Right renal pelvis (tissue), 4 donors: ENCODE measurements around the gene CLEC18B. TPM values are rescaled to one million over a fixed set of nuclear protein-coding genes. Genes with fewer than 3 reads are reported as not detected.
A peak's percentile ranks its signal among the peaks of the same experiment; 100 is the strongest.
"Not testable (repeated sequence)": the region's sequence is repeated elsewhere in the genome, so short reads cannot be mapped to it uniquely, and the experiment has no call there.

Experiments
- DNase-seq, 4 donors: peaks; one replicate each; pipeline ENCODE4 v3.0.0-alpha.2; 2013; ENCODE audit warnings: low read depth in 4 of 4, low spot score in 3 of 4, missing footprints in 1 of 4
- polyA plus RNA-seq, 4 donors: library from polyadenylated mRNA; unstranded; fragments of 120-200 nt; gene quantifications; one replicate each; pipeline ENCODE4 v1.2.1, GENCODE V29; 2013; ENCODE audit not compliant: insufficient read length in 4 of 4

CLEC18B gene
- polyA plus RNA-seq, 4 donors = 91.0 to 130 (median 124) TPM

DNA sequence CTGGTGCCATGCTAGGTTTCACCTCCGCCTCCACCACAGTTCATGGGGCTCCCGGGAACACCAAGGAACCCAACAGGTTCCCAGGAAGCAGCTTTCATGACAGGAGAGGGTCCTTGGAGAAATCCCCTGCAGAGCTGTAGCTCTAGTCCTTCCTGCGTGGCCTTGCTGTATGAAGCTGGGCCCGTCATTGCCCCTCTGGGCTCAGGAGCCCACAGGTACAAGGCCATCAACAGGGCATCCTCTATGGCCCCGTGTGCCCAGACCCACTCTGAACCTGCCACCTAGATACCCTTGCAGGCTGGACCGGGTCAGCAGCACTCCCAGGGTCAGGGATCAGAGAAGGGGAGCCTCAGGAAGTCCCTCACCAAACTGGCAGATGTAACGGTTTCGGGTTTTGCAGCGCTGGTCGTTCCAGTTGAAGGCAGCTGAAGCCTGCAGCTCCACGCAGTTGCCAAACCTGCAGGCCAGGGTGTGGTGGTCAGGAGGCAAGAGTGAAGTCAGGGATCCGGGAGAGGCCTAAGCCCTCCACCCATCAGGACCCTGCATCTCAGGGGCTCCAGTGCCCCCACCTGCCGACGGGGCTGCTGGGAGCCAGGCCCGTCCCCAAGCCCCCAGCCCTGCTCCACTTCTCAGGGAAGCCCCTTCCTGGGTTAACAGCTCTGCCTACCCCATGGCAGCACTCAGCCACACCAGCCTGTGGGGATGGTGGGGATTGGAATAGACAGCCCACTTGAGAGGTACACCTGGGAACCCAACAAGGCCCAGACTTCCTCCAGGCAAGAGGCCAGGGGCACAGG, 11.9 kb downstream of the CLEC18B start:
- not testable (repeated sequence) for DNase-seq

DNA sequence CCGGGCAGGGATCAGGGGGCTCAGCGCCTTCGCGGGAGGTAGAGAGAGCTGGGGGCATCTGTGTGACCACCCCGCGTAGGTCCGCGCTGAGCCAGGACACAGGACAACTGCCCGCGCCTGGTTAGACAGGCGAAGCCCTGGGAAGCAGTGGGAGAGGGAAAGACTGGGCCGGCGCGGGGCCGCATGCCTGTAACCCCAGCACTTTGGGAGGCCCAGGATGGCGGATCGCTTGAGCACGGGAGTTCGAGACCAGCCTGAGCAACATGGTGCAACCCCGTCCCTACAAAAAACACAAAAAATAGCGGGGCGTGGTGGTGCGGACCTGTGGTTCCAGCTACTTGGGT, 13.9 kb downstream of the CLEC18B start:
- not testable (repeated sequence) for DNase-seq

DNA sequence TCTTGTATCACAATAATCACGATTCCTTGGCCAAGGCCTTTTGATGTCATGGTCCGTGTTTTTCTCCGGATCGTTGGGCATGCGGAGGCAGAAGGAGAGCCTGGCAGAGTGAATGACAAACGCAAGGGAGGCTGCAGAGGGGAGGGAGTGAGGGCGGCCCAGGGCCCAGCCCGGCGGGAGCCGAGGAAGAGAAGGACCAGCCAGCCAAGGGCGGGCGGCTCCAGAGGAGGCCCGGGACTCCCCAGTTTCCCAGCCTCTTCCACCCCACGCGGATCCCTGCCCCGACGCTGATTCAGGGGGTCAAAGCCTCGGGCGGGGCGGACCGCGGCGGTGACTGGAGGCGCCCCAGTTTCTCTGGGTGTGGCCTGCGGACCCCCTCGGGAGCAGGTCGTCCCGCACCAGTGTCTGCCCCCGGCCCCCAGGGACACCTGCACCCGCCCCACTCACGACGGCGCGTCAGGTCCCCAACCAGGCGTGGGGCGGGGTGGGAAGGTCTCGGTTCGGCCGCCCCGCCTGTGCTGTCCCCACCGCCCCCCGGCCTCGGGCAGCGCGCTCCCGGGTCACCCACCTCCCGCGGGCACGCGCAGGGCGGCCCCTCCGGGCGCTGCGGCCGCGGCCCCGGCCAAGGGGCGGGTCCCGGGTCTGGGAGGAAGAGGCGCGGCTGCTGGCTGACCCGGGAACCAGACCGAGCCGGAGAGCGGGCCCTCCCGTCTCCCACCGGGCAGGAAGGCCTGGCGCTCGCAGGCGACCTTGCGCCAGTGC, 14.5 kb downstream of the CLEC18B start:
- DNase-seq = not testable (repeated sequence)

DNA sequence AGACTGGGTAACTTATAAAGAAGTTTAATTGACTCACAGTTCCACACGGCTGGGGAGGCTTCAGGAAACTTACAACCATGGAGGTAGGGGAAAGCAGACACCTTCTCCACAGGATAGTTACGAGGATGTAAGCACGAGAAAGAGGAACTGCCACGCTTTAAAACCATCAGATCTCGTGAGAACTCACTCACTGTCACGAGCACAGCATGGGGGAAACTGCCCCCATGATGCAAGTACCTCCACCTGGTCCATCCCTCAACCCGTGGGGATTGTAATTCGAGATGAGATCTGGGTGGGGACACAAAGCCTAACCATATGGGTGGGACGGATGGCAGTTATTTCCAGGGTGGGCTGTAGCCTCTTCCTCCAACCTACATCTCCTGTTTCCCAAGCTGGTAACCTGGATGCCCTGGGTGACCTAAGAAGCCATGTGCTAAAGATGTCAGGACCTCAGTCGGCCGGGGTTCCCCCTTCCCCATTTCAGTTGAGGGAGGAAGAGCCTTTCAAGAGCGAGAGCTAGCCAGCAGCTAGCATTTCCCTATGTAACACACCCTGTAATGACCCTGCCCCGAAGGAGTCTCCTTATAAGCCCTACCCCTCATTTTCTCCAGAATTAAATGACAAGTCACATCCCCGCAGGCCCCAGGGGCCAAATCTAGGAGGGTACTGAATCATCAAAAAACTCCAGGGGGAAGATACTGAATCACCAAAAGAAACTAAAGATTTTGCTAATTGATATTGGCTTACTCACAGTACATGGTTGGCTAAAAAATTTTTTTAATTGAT, 16.9 kb downstream of the CLEC18B start:
- DNase-seq = not testable (repeated sequence)

DNA sequence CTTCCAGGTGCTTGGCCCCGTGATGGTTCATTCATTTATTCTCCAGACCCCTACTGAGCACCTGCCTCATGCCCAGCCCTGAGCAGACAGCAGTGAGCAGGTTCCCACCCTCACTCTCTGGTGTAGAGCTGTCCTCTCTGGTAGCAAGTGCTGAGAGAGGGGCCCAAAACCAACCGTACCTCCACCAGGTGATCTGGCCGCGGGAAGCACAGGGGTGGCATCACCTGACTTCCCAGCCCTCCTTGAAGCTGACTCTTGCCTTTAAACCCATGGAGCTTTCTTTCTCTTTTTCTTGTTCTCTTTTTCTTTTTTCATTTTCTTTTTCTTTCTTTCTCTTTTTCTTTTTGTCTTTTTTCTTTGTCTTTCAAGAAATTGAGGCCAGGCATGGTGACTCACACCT, 21.0 kb downstream of the CLEC18B start:
- DNase-seq = not testable (repeated sequence)

DNA sequence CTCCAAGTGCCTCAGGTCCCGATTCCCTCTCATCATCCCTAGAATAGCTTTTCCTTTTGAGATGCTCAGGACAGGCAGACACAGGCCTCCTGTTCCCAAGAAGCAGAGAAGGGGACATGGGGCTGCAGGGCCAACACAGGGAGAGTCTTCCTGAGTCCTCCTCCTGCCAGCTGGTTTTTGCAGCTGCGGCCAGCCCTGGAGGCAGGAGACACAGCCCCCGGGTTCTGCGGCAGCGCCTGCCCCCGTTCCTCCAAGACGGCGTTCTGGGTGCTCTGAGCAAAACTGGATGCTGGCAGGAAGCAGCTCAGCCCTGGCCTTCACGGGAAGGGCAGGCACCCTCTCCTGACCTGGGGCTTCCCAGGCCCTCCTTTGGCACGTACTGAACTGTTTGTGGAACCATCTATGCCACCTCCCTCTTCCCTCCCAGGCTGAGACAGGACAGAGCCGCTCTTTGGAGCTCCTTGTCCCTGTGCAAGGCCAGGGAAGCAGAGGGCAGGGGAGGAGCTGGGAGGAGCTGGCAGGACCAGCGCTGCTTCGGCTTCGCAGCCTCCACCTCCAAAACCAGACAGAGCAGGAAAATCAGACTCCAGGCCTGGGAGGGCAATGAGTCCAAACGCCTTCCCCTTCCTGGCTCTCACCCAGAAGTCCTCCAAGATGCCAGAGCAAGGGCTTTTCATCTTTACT, 22.9 kb downstream of the CLEC18B start:
- DNase-seq = not testable (repeated sequence)

DNA sequence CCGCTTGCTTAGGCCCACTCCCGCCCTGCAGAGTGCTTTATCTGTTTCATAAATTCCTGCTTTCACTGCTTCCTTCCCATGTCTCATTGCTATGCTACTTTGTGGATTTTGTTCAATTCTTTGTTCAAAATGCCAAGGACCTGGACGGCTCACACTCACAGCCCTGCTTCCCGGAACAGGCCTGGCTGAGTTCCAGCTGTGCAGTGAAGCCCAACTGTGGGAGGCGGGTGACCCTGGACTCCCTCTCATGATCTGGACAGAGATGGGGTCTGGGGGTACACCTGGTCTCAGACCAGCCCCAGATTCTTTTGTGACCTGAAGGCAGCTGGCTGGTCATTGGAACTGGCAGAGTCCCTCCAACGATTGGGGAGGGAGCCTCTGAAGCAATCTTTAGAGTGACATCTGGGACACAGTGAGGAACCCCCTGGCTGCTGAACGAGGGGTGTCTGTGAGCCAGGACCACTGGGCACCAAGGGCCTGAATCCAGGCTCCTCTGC, 24.7 kb downstream of the CLEC18B start:
- DNase-seq = peak in 2 of 4 donors; percentile 22 to 42

DNA sequence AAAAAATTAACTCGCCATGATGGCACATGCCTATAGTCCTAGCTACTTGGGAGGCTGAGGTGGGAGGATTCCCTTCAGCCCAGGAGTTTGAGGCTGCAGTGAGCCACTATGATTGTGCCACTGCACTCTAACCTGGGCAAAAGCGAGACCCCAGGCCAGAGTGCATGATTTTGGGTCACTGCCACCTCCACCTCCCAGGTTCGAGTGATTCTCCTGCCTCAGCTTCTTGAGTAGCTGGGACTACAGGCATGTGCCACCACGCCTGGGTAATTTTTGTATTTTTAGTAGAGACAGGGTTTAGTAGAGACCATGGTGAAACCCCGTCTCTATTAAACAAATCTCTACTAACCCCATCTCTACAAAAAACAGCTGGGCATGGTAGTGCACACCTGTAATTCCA, 26.7 kb downstream of the CLEC18B start:
- DNase-seq = not testable (repeated sequence)

DNA sequence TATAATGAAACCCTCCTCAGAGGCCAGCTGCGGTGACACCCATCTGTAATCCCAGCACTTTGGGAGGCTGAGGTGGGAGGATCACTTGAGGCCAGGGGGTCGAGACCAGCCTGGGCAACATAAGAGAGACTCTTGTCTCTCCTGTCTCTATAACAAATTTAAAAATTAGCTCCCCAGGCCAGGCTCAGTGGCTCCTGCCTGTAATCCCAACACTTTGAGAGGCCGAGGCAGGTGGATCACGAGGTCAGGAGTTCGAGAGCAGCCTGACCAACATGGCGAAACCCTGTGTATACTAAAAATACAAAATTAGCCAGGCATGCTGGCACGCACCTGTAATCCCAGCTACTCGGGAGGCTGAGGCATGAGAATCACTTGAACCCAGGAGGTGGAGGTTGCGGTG, 27.1 kb downstream of the CLEC18B start:
- DNase-seq = not testable (repeated sequence)

DNA sequence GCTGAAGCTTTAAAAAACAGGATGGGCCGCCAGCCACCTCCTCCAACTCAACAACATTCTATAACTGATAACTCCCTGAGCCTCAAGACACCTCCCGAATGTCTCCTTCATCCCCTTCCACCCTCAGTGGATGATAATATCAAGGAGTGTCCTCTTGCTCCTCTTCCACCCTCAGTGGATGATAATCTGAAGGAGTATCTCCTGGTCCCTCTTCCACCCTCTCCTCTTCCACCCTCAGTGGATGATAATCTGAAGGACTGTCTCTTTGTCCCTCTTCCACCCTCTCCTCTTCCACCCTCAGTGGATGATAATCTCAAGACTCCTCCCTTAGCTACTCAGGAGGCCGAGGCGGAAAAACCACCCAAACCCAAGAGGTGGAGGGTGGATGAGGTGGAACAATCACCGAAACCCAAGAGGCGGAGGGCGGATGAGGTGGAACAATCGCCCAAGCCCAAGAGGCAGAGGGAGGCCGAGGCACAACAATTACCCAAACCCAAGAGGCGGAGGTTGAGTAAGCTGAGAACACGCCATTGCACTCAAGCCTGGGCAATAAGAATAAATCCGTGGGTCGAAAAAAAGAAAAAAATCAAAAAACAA, 29.7 kb downstream of the CLEC18B start:
- not testable (repeated sequence) for DNase-seq

DNA sequence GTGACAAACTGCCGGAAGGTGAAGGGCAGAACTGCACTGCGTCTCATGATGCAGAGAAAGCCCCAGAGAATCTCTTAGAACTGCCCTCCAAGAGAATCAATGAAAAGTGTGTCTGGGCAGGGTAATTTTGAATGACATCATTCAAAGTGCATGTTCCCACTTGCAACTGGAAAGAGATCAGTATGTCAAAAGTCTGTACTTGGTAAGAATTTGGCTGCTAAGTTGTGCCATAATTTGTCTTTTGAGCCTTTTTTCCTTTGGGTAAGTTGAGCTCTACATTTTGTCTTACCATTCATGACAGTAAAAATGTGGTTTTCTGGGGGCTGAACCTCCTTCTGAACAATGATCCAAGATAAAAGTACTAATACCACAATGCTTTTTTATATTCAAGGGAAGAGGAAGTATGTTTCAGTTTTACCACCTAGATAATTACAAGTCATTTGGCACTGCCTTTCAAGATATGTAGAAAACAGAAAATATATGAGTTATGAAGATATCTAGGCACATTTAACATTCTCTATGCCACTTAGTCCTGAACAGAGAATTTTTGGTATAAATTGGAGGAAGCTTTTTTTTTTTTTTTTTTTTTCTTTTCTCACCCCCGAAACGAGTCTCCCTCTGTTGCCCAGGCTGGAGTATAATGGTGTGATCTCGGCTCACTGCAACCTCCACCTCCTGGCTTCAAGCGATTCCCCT, 38.8 kb downstream of the CLEC18B start:
- DNase-seq = not testable (repeated sequence)

DNA sequence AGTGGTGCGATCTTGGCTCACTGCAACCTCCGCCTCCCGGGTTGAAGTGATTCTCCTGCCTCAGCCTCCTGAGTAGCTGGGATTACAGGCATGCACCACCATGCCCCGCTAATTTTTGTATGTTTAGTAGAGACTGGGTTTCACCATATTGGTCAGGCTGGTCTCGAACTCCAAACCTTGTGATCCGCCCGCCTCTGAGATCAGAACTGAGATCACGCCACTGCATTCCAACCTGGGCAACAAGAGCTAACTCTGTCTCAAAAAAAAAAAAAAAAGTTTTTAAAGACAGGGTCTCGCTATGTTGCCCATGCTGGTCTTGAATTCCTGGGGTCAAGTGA, 47.5 kb downstream of the CLEC18B start:
- DNase-seq = not testable (repeated sequence)

DNA sequence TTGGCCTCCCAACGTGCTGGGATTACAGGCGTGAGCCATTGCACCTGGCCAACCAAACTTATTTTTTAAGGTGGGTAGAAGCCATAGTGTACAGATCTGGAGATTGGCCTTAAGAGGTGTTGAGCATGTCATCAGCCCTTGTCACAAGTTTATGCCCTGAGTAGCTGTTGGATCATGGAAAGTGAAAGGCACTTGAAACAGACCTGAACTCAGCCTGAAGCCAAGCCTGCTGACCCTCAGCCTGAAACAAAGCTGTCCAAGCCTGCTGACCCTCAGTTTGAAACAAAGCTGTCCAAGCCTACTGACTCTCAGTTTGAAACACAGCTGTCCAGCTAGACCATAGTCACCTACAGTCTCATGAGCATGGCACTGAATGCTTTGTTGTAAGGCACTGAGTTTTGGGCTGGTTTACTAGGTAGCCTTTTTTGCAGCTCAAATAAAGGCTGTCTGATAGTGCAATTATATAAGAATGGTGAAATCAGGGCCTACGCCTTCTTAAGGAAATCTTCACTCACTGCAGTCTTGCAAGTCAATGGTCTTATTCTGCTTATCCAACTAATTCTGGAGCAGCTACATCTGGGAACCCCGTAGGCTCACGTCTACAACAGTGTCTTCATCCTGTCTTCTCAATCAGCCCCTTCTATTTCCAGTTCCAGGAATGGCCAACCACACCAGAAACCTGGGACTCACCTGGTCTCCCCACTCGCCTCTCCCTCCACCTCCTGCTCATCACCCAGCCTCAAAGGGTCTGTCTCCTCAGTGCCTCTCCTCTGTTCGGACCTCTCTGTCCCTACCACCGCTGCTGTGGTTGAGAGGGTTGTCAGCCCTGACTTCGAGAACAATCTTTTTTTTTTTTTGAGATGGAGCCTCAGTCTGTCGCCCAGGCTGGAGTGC, 48.1 kb downstream of the CLEC18B start:
- no peak for DNase-seq

DNA sequence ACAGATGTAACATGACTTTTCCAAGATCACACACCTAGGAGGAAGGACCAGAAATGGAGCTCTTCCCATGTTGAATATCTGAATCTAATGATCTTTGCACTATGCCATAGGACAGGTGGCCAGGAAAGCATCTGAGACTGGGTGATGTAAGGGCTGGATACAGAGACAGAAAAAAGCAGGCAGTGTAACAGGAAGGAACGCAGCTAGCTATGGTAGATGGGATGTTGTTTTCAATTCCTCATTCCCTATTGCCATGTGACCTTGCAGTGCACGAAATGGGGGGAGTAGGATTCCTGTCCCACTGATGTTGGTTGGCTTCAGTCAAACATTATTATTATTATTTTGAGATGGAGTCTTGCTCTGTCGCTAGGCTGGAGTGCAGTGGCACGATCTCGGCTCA, 48.9 kb downstream of the CLEC18B start:
- no peak for DNase-seq

DNA sequence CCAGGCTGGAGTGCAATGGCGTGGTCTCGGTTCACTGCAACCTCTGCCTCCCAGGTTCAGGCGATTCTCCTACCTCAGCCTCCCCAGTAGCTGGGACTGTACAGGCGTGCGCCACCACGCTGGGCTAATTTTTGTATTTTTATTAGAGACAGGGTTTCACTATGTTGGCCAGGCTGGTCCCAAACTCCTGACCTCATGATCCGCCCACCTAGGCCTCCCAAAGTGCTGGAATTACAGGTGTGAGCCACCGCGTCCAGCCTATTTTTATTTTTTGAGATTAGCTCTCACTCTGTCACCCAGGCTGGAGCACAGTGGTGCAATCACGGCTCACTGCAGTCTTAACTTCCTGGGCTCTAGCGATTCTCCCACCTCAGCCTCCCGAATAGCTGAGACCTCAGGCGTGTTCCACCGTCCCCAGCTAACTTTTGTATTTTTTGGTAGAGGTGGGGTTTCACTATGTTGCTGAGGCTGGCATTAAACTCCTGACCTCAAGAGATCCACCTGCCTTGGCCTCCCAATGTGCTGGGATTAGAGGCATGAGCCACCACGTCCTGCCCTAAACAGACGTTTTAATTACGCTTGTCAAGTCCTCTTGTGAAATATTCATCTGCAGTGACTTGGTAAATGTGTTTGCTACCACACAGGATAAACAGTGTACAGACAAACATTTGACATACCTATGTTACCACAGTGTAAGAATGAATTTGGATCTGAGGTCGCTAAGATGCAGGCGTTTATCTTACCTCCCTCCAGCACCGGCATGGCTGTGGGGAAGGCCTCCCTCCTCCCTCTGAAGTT, 50.7 kb downstream of the CLEC18B start:
- not testable (repeated sequence) for DNase-seq

DNA sequence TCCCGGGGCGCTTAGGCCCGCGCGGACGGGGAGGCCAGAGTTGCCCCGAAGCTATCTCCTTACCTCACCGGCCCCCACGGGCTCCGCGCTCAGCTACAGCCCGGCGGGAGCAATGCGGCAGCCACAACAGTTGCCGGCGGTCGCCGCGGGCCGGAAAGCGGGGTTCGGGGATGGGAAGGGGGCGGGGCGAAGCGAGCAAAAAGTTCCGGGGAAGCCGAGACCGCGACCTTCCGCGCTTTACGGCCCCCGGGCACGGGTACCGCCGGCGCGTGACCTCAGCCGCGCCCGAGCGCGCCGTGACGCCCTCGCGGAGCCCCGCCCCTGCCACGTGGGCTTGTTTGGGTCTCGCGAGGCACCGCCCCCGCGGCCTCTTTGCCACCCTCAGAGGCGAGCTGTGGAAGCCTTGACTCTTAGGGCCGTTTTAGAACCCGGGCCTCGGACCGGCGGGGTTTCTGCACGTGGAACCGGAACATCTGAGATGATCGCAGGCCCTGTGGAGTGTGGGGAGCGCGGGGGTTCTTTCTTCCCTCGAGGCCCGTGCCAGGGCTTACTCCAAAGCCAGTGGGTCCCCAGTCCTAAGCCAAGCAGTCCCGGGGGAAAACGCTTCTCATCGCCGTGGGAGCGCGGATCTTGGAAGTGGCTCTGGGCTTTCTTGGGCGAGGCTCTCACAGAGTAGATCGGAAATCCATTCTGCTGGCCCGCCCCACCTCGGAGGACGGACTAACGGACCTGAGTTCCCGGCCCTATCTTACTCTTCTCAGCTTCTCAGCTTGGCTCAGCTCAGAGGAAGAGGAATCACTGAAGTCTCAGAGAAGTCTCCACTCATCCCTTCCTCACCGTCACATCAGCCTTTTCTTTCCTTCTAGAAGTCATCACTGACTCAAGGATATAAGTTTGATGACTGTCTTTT, 53.0 kb downstream of the CLEC18B start:
- peak; percentile 54 to 86 (median 80) for DNase-seq
